Activated CD4-positive, alpha-beta T cell treated with anti-CD3 and anti-CD28 coated beads, Interleukin-2, amount 10 ng/mL, durations not matched to agents 7 days and 5 days (primary cell): ENCODE data around the gene EPHB1. TPM values are rescaled to one million over a fixed set of nuclear protein-coding genes. Genes with fewer than 3 reads are reported as not detected.

ENCODE experiments used
- CTCF ChIA-PET: fragments of 350-600 bp; sonication (Branson Sonifier 250); formaldehyde crosslinking; loops from one replicate; lab custom pipeline; 2021; ENCODE audit warnings: antibody characterized with exemption; lab: Charles Lee
- POLR2A ChIA-PET: fragments of 350-600 bp; sonication (Branson Sonifier 250); formaldehyde crosslinking; loops from one replicate; lab custom pipeline; 2021; ENCODE audit warnings: antibody characterized with exemption; lab: Charles Lee
- DNase-seq: peaks from one replicate; pipeline ENCODE4 v3.0.0-alpha.2; 2020
- H3K27ac Mint-ChIP-seq: one replicate; pipeline ENCODE4 v1.8.0; 2021; ENCODE audit warnings: mild to moderate bottlenecking, moderate library complexity, mixed read lengths
- H3K27me3 Mint-ChIP-seq: one replicate; pipeline ENCODE4 v1.8.0; 2021; ENCODE audit warnings: mixed read lengths
- H3K36me3 Mint-ChIP-seq: one replicate; pipeline ENCODE4 v1.8.0; 2021; ENCODE audit warnings: low read depth, mixed read lengths
- H3K4me1 Mint-ChIP-seq: one replicate; pipeline ENCODE4 v1.8.0; 2021; ENCODE audit warnings: mixed read lengths
- H3K4me3 Mint-ChIP-seq: one replicate; pipeline ENCODE4 v1.8.0; 2021; ENCODE audit warnings: mild to moderate bottlenecking, moderate library complexity, mixed read lengths
- H3K9me3 Mint-ChIP-seq: one replicate; pipeline ENCODE4 v1.8.0; 2021; ENCODE audit warnings: mixed read lengths
- total RNA-seq, 2 experiments: library from RNA; stranded (reverse); gene quantifications; one replicate each; pipeline ENCODE4 v1.2.3, GENCODE V29; 2021

The EPHB1 gene
- total RNA-seq, 2 experiments from 2014 or later: 1.2 to 1.8 TPM

- no peak for DNase-seq
- CTCF ChIA-PET: no interaction called here
- no peaks in the 10 kb centered on the region for H3K27me3 Mint-ChIP-seq
- no peak overlapping the region for H3K4me3 Mint-ChIP-seq
- H3K4me1 Mint-ChIP-seq: no peaks in the 10 kb centered on the region
- H3K36me3 Mint-ChIP-seq: no peaks in the 10 kb centered on the region
- POLR2A ChIA-PET: no interaction called here
- H3K9me3 Mint-ChIP-seq: no peaks in the 10 kb centered on the region
- H3K27ac Mint-ChIP-seq: no peak overlapping the region
Measured at GRCh38 chr3:135128818-135129217, 333.8 kb downstream of the EPHB1 start.

- Mint-ChIP-seq H3K9me3 (no peaks in the 10 kb centered on the region), H3K27me3 (no peaks in the 10 kb centered on the region), H3K4me3 (no peak overlapping the region), H3K36me3 (no peaks in the 10 kb centered on the region), H3K27ac (no peak overlapping the region), H3K4me1 (peaks cover 4% of the 10 kb centered on the region)
- no peak for DNase-seq
- ChIA-PET POLR2A (no interaction called here), CTCF (no interaction called here)
Measured at GRCh38 chr3:135131290-135131689, 336.2 kb downstream of the EPHB1 start.

DNA sequence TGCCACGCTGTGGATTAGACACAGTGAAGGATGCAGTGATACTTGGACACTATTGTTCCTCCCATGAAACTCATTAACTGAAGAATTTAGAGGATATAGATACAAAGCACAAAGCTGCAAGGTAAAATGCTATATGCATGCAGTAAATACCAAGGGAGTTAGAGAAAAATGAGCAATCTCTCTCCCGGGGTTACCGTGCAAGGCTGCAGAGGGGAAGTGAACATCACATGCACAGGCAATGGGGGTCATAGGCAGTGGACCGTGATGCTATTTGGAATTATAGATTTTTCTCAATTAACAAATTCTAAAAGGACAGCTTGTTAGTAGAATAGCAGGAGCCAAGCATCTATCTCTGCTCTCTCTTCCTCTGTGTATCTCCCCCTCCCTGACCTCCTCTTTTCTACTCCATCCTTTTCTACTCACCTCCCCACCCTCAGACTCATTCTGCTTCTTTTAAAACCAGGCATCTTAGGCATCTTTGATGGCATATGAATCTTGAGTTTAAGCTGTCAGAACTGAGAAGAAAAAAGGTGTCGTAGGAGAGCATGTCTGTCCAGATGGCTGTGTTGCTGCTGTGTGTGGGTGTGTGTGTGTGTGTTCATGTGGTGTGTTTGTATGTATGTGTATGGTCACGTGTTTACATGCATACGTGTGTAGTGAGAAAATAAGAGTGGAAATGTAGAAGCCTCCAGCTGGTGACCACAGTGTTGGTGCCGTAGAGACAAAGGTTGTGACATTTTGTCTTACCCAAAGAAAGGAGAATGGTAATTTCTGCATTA, 339.0 kb downstream of the EPHB1 start:
- POLR2A ChIA-PET: no interaction called here
- DNase-seq: no peak
- no peak overlapping the region for H3K27ac Mint-ChIP-seq
- CTCF ChIA-PET: no interaction called here
- peaks cover 9% of the 10 kb centered on the region for H3K4me1 Mint-ChIP-seq
- no peaks in the 10 kb centered on the region for H3K27me3 Mint-ChIP-seq
- H3K9me3 Mint-ChIP-seq: no peaks in the 10 kb centered on the region
- no peak overlapping the region for H3K4me3 Mint-ChIP-seq
- no peaks in the 10 kb centered on the region for H3K36me3 Mint-ChIP-seq

- no peaks in the 10 kb centered on the region for H3K36me3 Mint-ChIP-seq
- no peaks in the 10 kb centered on the region for H3K27me3 Mint-ChIP-seq
- POLR2A ChIA-PET: no interaction called here
- H3K9me3 Mint-ChIP-seq: no peaks in the 10 kb centered on the region
- peaks cover 9% of the 10 kb centered on the region for H3K4me1 Mint-ChIP-seq
- CTCF ChIA-PET: no interaction called here
- H3K27ac Mint-ChIP-seq: no peak overlapping the region
- DNase-seq: no peak
- no peak overlapping the region for H3K4me3 Mint-ChIP-seq
Measured at GRCh38 chr3:135134684-135135075, 339.6 kb downstream of the EPHB1 start.

- no peak overlapping the region for H3K4me3 Mint-ChIP-seq
- no peaks in the 10 kb centered on the region for H3K27me3 Mint-ChIP-seq
- CTCF ChIA-PET: interaction anchor here (0.6 kb wide), 1 partner anchor 1207 kb away, joined by 3 read pairs; no protein-coding TSS in a partner anchor
- POLR2A ChIA-PET: no interaction called here
- H3K9me3 Mint-ChIP-seq: no peaks in the 10 kb centered on the region
- no peak for DNase-seq
- no peak overlapping the region for H3K27ac Mint-ChIP-seq
- H3K4me1 Mint-ChIP-seq: peaks cover 9% of the 10 kb centered on the region
- no peaks in the 10 kb centered on the region for H3K36me3 Mint-ChIP-seq
Measured at GRCh38 chr3:135135445-135135844, 340.4 kb downstream of the EPHB1 start.

DNA sequence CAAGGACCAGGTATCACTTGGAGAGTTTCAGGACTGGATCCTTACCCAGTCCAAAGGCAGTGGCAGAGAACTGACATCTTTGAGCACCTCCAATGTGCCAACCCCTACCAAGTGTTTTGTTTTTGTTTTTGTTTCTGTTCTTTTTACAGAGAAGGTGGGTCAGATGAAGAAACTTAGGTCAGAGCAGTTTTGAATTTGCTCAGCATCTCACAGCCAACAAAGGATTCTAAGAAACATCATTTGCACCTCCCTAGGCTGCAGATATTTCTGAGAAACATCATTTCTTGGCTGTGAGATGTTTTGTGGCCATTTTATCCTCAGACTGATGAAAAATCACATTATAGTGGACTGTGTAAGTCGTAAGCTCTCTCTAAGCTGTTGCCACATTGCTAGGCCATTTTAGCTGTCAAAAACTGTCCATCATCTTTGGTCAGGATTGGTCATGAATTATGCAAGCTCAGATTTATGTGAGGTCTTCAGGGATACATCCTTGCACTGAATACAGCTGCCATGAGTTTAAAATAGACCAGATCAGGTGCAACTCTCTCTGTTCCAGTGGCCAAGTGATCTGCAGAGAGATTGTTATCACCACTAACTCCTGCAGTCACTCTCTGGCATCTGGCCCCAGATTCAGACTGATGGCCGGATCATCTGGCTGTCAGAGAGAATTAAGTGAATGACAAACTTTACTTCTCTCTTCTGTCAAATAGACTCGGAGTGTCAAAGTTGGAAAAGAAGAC, 341.5 kb downstream of the EPHB1 start:
- CTCF ChIA-PET: no interaction called here
- Mint-ChIP-seq H3K9me3 (no peaks in the 10 kb centered on the region), H3K36me3 (no peaks in the 10 kb centered on the region), H3K4me1 (peaks cover 9% of the 10 kb centered on the region), H3K27ac (no peak overlapping the region), H3K4me3 (no peak overlapping the region), H3K27me3 (no peaks in the 10 kb centered on the region)
- POLR2A ChIA-PET: no interaction called here
- DNase-seq: no peak

GRCh38 chr3:135137296-135137695, 342.2 kb downstream of the EPHB1 start:
- POLR2A ChIA-PET: no interaction called here
- no peak overlapping the region for H3K27ac Mint-ChIP-seq
- no peaks in the 10 kb centered on the region for H3K27me3 Mint-ChIP-seq
- DNase-seq: no peak
- no peaks in the 10 kb centered on the region for H3K9me3 Mint-ChIP-seq
- peaks cover 9% of the 10 kb centered on the region for H3K4me1 Mint-ChIP-seq
- H3K36me3 Mint-ChIP-seq: no peaks in the 10 kb centered on the region
- H3K4me3 Mint-ChIP-seq: no peak overlapping the region
- CTCF ChIA-PET: interaction anchor here (1.1 kb wide), 1 partner anchor 336 kb away, joined by 3 read pairs; no protein-coding TSS in a partner anchor

DNA sequence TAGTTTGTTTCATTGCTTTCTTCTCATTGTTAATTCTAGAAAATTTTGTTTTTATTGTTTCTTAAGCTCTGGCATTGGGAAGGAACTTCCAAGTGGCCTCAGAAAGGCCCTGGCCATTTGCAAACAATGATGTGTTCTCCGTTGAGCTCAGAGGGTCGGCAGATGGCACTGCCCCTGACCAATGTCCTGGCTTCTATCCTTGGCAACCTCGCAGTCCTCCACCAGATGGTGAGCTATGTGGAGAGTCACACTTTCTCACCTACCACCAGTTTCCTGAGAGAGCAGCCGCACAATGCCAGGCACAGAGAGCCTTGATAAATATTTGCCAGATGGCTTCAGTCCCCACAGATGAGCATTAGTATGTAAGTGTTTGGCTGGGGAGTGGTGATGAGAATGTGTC, 343.7 kb downstream of the EPHB1 start:
- Mint-ChIP-seq H3K4me3 (no peak overlapping the region), H3K36me3 (no peaks in the 10 kb centered on the region), H3K4me1 (peaks cover 9% of the 10 kb centered on the region), H3K27me3 (no peaks in the 10 kb centered on the region), H3K27ac (no peak overlapping the region), H3K9me3 (no peaks in the 10 kb centered on the region)
- DNase-seq: no peak
- ChIA-PET CTCF (no interaction called here), POLR2A (no interaction called here)

DNA sequence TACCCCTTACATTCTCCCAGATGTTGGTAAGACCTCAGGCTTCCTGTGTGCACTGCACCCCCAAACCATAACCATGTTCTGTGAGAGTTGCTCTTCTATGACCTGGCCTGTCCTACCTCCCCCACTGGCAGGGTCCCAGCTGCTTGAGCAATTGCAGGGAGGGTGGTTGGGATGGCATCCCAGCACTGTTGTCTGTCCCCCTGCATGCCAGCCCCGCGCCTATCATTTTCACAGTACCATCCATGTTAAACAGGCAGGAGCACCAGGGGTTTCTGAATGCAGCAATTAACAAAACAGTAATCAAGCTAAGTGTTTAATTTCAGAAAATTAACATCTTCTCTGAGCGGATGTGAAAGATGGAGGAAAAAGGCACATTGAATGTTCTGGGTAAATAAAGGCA, 345.5 kb downstream of the EPHB1 start:
- ChIA-PET CTCF (no interaction called here), POLR2A (no interaction called here)
- Mint-ChIP-seq H3K27me3 (no peaks in the 10 kb centered on the region), H3K27ac (no peak overlapping the region), H3K4me3 (no peak overlapping the region), H3K4me1 (peaks cover 9% of the 10 kb centered on the region), H3K36me3 (no peaks in the 10 kb centered on the region), H3K9me3 (no peaks in the 10 kb centered on the region)
- DNase-seq: no peak

DNA sequence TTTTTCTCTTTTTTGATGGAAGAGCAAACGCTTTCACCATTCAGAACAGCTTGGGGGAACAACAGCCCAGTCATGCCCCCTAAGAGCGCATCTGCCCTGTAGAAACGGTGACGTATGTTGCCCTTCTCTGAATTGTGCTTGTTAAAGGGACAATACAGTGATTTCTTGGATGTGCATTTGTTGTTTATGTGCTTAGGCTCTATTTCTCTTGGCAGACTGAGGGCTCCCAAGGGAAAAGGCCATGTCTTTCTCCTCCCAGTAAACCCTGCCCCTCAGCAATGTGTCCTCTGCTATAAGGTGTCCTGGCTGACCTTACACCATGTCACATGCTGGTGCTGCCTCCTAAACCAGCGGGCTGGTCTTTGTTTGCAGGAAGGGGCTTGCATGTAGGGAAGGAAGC, 346.1 kb downstream of the EPHB1 start:
- POLR2A ChIA-PET: no interaction called here
- Mint-ChIP-seq H3K9me3 (no peaks in the 10 kb centered on the region), H3K27me3 (no peaks in the 10 kb centered on the region), H3K4me1 (peaks cover 6% of the 10 kb centered on the region), H3K27ac (no peak overlapping the region), H3K4me3 (no peak overlapping the region), H3K36me3 (no peaks in the 10 kb centered on the region)
- CTCF ChIA-PET: no interaction called here
- DNase-seq: no peak

GRCh38 chr3:135141672-135142071, 346.6 kb downstream of the EPHB1 start:
- POLR2A ChIA-PET: no interaction called here
- Mint-ChIP-seq H3K9me3 (no peaks in the 10 kb centered on the region), H3K36me3 (no peaks in the 10 kb centered on the region), H3K4me3 (no peak overlapping the region), H3K4me1 (peaks cover 3% of the 10 kb centered on the region), H3K27ac (no peak overlapping the region), H3K27me3 (no peaks in the 10 kb centered on the region)
- CTCF ChIA-PET: interaction anchor here (0.6 kb wide), 1 partner anchor 14 kb away, joined by 3 read pairs; no protein-coding TSS in a partner anchor
- no peak for DNase-seq

DNA sequence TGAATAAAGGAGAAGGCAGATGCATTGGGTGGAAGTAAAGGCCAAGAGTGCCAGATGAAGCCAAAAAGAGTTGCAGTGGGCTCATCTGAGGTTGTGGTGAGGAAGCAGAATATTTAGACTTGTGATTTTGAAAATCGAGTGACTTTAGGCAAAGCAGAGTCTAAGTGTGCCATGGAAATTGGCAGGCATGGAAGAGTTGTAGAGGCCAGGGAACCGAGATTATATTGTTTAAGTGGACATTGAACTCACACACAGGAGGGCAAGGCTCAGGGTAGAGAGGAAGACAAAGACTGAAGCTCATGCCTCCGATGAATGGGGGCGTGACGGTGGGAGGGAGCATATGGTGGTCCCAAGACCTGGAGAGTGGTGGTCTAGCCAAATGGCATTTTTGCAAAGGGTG, 347.5 kb downstream of the EPHB1 start:
- no peak overlapping the region for H3K4me3 Mint-ChIP-seq
- CTCF ChIA-PET: no interaction called here
- no peak overlapping the region for H3K27ac Mint-ChIP-seq
- POLR2A ChIA-PET: no interaction called here
- H3K36me3 Mint-ChIP-seq: no peaks in the 10 kb centered on the region
- H3K27me3 Mint-ChIP-seq: no peaks in the 10 kb centered on the region
- no peaks in the 10 kb centered on the region for H3K4me1 Mint-ChIP-seq
- no peaks in the 10 kb centered on the region for H3K9me3 Mint-ChIP-seq
- no peak for DNase-seq

- ChIA-PET POLR2A (no interaction called here), CTCF (no interaction called here)
- no peaks in the 10 kb centered on the region for H3K27me3 Mint-ChIP-seq
- no peak for DNase-seq
- H3K27ac Mint-ChIP-seq: no peak overlapping the region
- no peaks in the 10 kb centered on the region for H3K36me3 Mint-ChIP-seq
- H3K9me3 Mint-ChIP-seq: no peaks in the 10 kb centered on the region
- no peaks in the 10 kb centered on the region for H3K4me1 Mint-ChIP-seq
- no peak overlapping the region for H3K4me3 Mint-ChIP-seq
Measured at GRCh38 chr3:135143474-135143873, 348.4 kb downstream of the EPHB1 start.
